ENCODE results near the gene SNX7. TPM values are rescaled to one million over a fixed set of nuclear protein-coding genes. Genes with fewer than 3 reads are reported as not detected.

The SNX7 gene
- total RNA-seq, 1 donor from 2014 or later: 21.1 TPM

GRCh38 chr1:98754176-98754575 lies 92.7 kb downstream of the SNX7 start:
- ATAC-seq (no peak), DNase-seq (no peak)
- intact Hi-C loops (cut with micrococcal nuclease): no loop called here

- no peak for ATAC-seq
- intact Hi-C loops (cut with micrococcal nuclease): no loop called here
- DNase-seq: no peak
Measured at GRCh38 chr1:98761219-98761865, 99.8 kb downstream of the SNX7 start.

- intact Hi-C loops (cut with micrococcal nuclease): no loop called here
- DNase-seq: no peak
- ATAC-seq: peak; percentile 80
Measured at GRCh38 chr1:98763488-98764150, 102.1 kb downstream of the SNX7 start.

GRCh38 chr1:98764485-98764884 lies 103.0 kb downstream of the SNX7 start:
- intact Hi-C loops (cut with micrococcal nuclease): no loop called here
- ATAC-seq (no peak), DNase-seq (no peak)

GRCh38 chr1:98766255-98766654 lies 104.7 kb downstream of the SNX7 start:
- DNase-seq: no peak
- intact Hi-C loops (cut with micrococcal nuclease): no loop called here
- ATAC-seq: no peak

- intact Hi-C loops (cut with micrococcal nuclease): no loop called here
- no peak for ATAC-seq
Measured at GRCh38 chr1:98769162-98769561, 107.6 kb downstream of the SNX7 start.

GRCh38 chr1:98781906-98782305 lies 120.4 kb downstream of the SNX7 start:
- no peak for DNase-seq
- intact Hi-C loops (cut with micrococcal nuclease): no loop called here
- ATAC-seq: no peak

More at GRCh38 chr1:98769162-98769561, 107.6 kb downstream of the SNX7 start:
- no peak for DNase-seq

GRCh38 chr1:98783821-98784220 lies 122.3 kb downstream of the SNX7 start:
- intact Hi-C loops (cut with micrococcal nuclease): no loop called here

GRCh38 chr1:98791498-98791897 lies 130.0 kb downstream of the SNX7 start:
- intact Hi-C loops (cut with micrococcal nuclease): no loop called here
- no peak for DNase-seq
- ATAC-seq: no peak

More at GRCh38 chr1:98783821-98784220, 122.3 kb downstream of the SNX7 start:
- ATAC-seq (no peak), DNase-seq (no peak)

GRCh38 chr1:98792123-98792522 lies 130.6 kb downstream of the SNX7 start:
- intact Hi-C loops (cut with micrococcal nuclease): no loop called here

GRCh38 chr1:98793136-98793535 lies 131.6 kb downstream of the SNX7 start:
- intact Hi-C loops (cut with micrococcal nuclease): no loop called here
- no peak for DNase-seq

More at GRCh38 chr1:98792123-98792522, 130.6 kb downstream of the SNX7 start:
- DNase-seq (no peak), ATAC-seq (no peak)

GRCh38 chr1:98794196-98794886 lies 132.8 kb downstream of the SNX7 start:
- ATAC-seq: peak; percentile 72
- DNase-seq: no peak
- intact Hi-C loops (cut with micrococcal nuclease): no loop called here

More at GRCh38 chr1:98793136-98793535, 131.6 kb downstream of the SNX7 start:
- ATAC-seq: no peak

- ATAC-seq: no peak
- intact Hi-C loops (cut with micrococcal nuclease): no loop called here
- DNase-seq: no peak
Measured at GRCh38 chr1:98796049-98796448, 134.5 kb downstream of the SNX7 start.

- intact Hi-C loops (cut with micrococcal nuclease): no loop called here
- DNase-seq (no peak), ATAC-seq (no peak)
Measured at GRCh38 chr1:98797506-98797905, 136.0 kb downstream of the SNX7 start.
